ENCODE results near the gene PPIL1.

Gene PPIL1

GRCh38 chr6:36833182-36833789 lies 41.3 kb downstream of the PPIL1 start:
- DNase-seq, result no peak

- DNase-seq, result no peak
These were observed 42.3 kb downstream of the PPIL1 start for GRCh38 chr6:36832313-36832712.

DNA sequence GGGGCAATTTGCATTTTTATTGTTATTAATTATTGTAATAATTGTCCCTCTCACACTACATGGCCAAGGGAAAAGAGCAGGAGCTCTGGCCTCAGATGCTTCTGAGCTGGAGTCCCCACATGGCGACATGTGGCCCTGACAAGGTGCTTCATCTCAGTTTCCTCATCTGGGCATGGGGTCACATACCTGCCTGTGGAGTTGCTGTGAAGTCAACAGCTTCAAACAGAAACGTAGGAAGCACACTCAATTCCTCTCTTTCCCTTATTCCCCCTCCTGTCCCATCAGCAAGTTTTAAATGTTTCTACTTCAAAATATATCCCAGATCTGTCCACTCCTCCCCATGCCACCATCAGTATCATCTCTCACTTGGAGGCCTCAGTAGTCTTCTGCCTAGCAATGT lies 44.0 kb downstream of the PPIL1 start:
- no peak for DNase-seq

DNA sequence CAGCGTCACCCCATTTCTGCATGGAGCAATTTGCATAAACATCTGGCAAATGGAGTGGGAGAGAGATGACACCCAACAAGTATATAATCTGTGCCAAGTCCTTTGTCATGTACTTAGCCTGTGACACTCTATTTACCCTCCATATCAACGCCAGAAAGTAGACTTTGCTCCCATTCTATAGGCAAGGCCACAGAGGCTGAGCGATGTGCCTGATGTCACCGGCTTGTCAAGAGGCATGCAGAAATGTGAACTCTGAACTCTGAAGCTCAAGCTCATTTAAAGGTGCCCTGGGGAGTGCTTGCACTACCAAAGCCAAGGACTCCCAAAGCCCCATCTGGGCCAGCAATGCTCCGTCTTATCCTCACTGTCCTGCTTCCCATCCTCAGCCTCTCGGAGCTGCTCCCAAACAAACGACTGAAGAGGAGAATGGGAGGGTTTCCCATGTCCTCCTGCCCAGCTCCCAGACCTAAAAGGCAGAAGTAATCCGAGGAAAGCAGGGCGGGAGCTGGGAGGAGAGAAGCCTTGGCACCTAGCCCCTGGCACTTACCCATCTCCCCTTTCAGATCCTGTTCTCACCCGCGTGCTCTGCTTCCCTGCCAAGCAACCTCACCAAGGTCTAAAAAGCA lies 44.6 kb downstream of the PPIL1 start:
- DNase-seq, result peak; percentile 88

DNA sequence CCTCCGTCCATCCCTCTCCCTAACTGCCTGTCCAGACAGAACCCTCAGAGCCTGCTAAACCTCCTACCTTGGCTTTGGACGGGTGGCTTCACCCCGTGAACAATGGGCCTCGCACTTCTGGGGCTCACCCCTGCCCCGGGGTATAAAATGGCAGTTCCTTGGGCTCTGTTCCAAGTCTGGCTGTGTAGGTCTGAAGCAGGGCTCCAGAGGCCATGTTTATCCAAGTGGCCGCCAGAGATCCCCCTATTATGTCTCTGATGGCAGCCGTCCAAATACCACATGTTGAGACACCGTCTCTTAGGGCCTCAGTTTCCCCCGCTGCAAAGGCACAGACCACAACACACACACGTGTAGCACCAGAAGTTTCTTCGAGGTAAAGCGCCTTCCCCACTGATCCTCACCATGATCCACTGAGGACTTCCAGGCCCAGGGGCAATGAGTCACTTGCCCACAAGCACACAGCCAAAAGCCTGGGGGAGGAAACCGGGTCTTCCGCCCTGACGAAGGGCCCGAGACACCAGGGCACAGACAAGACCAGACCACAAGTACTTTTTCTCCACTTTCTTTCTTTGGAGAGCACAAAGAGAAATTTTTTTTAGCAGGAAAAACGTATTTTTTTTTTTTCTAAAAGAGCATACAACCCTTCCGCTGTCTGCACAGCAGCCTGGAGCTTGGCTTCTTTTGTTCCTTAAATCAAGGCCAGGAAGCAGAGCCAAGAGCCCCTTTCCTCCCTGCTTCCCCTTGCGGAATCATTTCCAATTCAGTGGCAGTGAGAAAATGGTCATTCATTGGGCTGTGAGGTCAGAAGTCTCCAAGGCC lies 47.1 kb downstream of the PPIL1 start:
- no peak for DNase-seq

- DNase-seq, result no peak
These were observed 47.9 kb downstream of the PPIL1 start for GRCh38 chr6:36826520-36827227.

- no peak for DNase-seq
These were observed 48.6 kb downstream of the PPIL1 start for GRCh38 chr6:36825994-36826393.

DNA sequence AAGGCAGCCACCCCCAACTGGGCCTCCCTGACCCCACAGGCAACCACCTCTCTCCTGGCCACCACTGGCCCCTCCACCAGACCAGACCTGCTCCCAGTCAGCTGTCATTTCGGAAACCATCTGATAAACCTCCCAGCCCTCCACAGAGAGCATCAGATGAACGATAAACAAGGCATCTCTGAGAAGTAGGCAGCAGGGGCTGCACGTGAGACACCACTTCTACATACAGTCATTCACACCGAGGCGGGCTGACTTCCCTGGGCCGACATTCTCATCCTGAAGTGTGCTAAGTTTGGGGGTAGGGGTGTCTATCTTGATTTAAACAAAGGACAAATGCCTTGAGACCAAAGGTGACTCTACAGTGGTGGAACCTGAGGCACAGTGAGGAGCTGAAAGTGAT lies 49.2 kb downstream of the PPIL1 start:
- DNase-seq, result no peak

- no peak for DNase-seq
These were observed 50.4 kb downstream of the PPIL1 start for GRCh38 chr6:36824253-36824652.

DNA sequence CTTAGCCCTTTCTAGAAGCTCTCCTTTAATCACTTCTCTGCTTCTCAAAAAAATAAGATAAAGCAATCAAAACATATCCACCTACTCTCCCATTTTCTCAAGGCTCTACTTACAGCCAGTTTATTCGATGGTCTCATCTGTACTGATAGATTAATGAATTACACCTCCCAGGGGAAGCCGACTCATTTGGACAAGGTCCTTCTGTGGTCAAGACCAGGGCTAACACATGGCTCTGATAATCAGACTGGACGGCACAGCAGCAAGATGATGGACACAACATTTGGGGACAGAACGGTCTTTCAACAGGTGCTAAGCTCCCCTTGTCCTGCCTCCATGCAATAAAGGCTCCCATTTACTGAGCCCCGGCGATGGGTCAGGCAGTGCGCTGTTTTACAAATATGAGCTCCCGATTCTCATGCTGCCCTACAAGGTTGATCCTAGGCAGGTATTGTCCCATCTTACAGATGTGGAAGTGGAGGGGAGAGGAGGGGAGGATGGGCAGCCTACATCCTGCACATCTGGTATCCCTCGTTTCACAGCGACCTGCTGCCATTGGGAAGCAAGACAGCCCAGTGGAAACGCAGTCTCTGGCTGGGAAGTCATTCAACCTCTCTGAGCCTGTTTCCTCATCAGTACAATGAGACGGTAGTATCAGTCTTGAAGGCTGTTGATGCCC lies 51.0 kb downstream of the PPIL1 start:
- no peak for DNase-seq

GRCh38 chr6:36822506-36823269 lies 51.9 kb downstream of the PPIL1 start:
- no peak for DNase-seq

GRCh38 chr6:36821581-36822335 lies 52.8 kb downstream of the PPIL1 start:
- DNase-seq, result no peak

DNA sequence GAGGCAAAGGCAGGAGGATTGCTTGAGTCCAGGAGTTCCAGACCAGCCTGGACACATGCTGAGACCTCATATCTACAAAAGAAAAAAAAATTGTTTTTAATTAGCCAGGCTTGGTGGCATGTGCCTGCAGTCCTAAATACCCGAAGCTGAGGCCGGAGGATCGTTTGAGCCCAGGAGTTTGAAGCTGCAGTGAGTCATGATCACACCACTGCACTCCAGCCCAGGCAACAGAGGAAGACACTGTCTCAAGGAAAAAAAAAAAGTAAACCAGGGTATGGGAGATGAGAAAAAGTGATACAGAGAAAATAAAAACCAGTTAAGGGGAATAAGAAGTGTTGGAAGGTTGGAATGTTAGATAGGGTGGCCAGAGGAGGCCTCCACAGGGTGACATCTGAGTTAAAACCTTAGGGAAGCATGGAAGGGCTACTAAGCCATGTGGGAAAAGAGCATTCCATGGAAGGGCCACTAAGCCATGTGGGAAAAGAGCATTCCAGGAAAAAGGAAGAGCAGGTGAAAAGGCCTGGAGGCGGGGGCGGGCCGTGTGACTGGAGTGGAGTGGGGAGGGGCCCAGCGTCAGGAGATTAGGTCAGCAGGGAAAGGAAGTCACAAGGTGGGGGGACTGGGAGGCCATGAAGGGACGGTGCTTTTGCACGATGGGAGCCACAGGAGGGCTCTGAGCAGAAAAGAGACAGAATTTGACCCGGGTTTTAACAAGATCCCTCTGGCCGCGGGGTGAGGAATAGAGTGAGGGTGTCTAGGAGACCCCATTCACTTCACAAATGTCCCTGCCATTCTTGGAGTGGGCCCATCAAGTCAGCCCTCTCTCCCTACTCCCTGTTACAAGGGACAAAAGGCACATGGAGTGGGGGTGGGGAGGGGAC lies 53.7 kb downstream of the PPIL1 start:
- no peak for DNase-seq

- no peak for DNase-seq
These were observed 55.8 kb downstream of the PPIL1 start for GRCh38 chr6:36818756-36819155.

DNA sequence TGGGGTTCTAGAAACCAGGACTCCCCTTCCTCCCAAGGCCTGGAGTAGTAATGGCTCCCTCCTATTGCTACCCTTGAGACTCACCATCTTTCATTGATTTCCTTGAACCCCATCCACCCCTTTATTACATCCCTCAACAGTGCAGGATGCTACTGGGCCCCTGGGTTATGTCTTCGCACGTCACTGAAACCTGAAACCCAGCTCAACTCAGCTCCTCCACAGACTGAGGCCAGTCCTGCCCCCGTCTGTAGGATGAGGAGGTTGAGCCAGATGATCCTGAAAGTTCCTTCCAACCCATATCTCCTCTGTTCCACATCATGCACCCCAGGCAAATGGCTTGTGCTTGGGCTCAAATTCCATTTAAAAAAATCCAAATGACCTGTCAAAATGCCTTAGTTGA lies 56.8 kb downstream of the PPIL1 start:
- DNase-seq, result no peak

- no peak for DNase-seq
These were observed 57.3 kb downstream of the PPIL1 start for GRCh38 chr6:36817176-36817817.

GRCh38 chr6:36815962-36816735 lies 58.5 kb downstream of the PPIL1 start:
- no peak for DNase-seq

- no peak for DNase-seq
These were observed 60.4 kb downstream of the PPIL1 start for GRCh38 chr6:36814249-36814648.

GRCh38 chr6:36813526-36813925 lies 61.1 kb downstream of the PPIL1 start:
- DNase-seq, result no peak

Measured in NCI-H1694 (cell line).